Activated T-cell treated with anti-CD3 and anti-CD28 coated beads for 48 hours (primary cell): ENCODE results near the gene RHD.
"Not testable (repeated sequence)": the region's sequence is repeated elsewhere in the genome, so short reads cannot be mapped to it uniquely, and the experiment has no call there.

Source experiments
- DNase-seq: peaks from one replicate; pipeline ENCODE4 v3.0.0-alpha.2; 2020; ENCODE audit warnings: low read depth

Gene RHD

DNA sequence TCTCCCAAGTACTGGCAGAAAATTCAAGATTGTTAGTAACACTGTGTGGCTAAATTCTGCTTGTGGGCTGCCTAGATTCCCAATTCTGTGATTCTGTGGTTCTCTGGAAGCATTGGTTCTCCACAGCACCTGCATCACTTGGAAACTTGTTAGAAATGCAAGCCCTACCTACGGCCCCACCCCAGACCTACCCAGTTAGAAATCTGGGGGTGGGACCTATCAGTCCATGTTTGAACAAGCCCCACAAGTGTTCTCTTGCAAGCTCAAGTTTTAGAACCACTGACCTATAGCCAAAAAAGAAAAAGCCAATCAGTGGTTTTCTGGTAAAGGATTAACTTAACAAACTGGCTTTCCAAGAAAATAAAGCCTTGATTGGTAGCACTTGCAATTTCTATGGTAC is 35.9 kb downstream of the RHD start:
- not testable (repeated sequence) for DNase-seq

DNA sequence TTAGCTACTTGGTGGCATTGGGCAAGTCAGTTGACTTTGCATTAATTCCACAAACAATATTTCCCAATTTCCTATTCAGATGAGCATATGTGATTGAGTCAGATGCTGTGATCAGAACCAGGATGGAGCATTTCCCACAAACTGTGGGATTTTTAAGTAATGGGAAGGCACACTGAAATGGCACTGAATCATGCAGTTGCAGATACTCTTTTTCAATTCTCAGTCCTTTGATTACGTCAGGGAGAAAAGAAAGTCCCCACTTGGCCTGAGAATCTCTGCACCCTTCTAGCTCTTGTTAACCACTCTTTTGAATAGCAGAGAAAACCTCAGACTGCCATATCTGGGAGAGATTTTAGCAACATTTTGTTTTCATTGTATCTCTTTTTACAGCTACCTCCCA is 36.8 kb downstream of the RHD start:
- DNase-seq: not testable (repeated sequence)

DNA sequence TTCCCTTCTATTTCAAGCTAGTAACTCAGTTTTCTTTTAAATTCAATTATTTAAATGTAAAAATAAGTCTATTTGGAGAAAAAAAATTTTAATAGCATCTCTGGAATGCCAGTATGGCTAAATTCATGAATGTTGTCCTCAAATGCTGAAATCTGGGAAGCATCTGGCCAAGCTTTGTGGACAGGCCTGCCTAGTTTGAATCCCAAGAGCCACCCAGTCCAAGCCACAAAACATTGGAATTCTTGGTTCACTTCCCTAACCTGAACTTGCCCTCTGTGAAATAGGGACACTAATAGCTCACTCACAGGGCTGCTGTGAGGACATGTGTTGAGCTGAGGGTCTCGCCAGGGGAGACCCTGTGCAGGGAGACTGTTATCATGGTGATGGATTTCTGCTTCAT is 37.2 kb downstream of the RHD start:
- DNase-seq: not testable (repeated sequence)

DNA sequence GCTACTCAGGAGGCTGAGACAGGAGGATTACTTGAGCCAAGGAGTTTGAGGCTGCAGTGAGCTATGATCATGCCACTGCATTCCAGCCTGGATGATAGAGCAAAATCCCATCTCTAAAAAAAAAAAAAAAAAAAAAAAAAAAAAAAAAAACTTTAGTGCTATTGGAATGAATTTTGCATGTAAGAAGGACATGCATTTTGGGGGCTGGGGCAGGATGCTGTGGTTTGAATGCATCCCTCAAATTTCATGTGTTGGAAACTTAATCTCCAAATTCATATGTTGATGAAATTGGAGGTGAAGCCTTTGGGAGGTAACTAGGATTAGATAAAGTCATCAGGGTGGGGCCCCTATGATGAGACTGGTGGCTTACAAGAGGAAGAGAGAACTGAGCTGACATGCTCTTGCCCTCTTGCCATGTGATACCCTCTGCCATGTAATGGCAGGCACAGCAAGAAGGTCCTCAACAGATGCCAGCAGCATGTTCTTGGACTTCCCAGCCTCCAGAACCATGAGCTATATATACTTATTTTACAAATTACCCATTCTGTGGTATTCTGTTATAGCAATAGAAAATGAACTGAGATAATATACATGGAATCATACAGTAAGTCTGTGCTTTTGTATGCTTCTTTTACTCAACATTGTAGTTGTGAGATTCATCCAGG is 40.6 kb downstream of the RHD start:
- DNase-seq: not testable (repeated sequence)

DNA sequence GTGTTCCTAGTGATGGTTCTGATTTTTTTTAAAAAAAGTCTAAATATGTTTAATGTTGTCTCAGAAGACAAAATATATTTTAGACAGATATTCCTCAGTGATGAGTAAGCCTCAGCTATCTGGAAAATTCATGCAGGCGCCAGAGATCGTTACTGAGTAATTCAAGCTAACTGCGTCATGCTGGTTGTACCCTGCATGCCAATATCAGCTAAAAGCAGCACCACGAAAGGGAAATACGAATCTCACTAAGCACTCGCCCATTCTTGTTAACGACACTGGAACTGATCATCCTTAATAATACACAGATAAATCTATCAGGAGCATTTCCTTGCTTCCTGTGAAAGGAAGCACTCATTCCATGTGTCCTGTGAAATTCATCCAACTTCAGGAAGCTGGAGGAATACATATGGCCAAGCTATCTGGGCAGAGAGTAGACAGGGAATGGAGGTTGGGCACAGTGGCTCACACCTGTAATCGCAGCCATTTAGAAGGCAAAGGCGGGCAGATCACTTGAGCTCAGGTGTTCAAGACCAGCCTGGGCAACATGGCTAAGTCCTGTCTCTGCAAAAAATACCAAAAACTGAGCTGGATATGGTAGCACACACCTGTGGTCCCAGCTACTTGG is 48.1 kb downstream of the RHD start:
- not testable (repeated sequence) for DNase-seq

DNA sequence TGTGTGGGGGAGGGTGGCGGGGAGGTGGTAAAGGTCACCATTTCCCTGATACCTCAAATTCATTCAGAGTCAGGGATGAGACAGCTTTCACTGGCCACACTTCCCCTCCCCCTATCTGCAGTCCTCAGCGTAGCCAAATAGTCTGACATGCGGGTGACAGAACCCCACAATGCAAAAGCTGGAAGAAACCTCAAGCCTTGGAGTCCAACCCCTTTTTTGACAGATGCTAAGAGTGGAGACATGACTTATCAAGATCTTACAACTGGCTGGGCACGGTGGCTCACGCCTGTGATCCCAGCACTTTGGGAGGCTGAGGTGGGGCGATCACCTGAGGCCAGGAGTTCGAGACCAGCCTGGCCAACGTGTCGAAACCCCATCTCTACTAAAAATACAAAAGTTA is 49.8 kb downstream of the RHD start:
- DNase-seq: not testable (repeated sequence)

DNA sequence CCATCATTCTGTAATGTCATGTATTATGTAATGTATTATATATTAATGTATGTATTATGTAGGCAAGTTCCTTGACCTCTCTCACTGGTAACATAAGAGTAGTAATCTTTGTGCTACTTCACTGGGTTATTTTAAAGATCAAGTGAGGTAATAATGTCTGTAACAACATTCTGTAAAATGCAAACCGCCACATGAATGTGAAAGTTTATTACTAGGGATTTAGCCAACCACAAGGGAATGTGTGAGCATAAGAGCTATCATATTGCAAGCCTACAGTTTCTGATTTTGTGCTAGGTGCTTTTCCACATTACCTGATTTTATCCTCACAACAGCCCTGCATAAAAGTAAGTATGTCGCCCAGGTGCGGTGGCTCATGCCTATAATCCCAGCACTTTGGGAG is 52.1 kb downstream of the RHD start:
- DNase-seq: not testable (repeated sequence)

DNA sequence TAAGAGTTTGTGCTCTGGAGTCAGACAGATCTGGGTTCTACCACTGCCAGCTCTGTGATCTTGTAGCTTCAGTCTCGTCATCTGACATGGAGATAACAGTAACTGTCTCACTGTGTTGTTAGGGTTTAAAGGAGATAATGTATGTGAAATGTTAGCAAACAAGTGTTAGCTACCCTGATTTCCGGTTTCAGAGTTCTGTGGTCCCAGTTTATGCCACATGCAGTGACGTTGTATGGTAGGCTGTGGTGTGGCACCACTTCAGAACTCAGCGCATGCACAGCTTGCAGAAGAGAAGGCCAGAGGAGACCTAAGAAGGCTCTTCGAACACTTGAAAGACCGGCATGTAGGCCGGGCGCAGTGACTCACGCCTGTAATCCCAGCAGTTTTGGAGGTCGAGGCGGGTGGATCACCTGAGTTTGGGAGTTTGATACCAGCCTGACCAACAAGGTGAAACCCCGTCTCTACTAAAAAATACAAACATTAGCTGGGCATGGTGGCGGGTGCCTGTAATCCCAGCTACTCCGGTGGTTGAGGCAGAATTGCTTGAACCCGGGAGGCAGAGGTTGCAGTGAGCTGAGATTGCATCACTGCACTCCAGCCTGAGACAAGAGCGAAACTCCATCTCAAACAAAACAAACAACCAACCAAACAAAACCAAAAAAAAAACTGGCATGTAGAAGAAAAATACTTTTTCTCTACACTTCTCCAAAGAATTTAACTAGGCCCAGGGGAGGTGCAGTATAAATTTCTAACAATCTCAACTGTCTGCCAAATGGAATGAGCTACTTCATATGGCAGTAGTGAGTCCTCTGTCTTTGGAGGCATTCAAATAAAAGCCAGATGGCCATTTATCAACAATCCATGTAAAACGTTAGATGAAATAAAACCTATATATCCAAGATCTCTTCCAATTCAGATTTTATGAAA is 55.8 kb downstream of the RHD start:
- not testable (repeated sequence) for DNase-seq

DNA sequence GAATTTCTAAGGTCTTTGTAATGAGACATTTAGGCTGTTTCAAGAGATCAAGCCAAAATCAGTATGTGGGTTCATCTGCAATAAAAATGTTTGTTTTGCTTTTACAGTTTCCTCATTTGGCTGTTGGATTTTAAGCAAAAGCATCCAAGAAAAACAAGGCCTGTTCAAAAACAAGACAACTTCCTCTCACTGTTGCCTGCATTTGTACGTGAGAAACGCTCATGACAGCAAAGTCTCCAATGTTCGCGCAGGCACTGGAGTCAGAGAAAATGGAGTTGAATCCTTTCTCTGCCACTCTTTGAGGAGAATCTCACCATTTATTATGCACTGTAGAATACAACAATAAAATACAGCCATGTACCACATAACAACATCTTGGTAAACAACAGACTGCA is 56.5 kb downstream of the RHD start:
- DNase-seq: not testable (repeated sequence)

DNA sequence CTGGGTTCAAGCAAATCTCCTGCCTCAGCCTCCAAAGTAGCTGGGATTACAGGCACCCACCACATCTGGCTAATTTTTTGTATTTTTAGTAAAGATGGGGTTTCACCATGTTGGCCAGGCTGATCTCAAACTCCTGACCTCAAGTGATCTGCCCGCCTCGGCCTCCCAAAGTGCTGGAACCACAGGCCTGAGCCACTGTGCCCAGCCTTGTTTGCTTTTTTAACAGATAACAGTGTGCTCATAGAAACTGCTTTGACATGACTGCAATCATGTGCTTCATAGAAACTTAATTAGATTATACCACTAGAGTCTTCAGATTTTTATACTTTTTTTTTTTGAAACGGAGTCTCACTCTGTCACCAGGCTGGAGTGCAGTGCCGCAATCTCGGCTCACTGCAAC is 57.0 kb downstream of the RHD start:
- DNase-seq: not testable (repeated sequence)

DNA sequence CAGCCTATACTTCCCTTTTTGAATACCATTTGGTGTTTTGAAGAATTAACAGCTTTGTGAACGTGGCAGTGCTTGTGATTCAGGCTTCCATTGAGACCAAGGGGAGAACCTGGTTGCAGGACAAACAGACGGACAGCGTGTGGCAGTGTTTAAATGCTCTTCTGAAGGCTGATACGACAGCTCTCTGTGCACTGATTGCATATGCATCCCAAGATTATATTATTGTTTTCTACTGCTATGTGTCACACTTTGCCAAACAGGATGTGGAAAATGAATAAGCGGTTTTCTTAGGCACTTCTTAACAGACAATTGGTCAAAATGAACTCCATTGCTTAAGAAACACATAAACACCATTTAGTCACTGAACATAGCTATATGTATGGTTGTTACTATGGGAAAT is 57.6 kb downstream of the RHD start:
- not testable (repeated sequence) for DNase-seq

DNA sequence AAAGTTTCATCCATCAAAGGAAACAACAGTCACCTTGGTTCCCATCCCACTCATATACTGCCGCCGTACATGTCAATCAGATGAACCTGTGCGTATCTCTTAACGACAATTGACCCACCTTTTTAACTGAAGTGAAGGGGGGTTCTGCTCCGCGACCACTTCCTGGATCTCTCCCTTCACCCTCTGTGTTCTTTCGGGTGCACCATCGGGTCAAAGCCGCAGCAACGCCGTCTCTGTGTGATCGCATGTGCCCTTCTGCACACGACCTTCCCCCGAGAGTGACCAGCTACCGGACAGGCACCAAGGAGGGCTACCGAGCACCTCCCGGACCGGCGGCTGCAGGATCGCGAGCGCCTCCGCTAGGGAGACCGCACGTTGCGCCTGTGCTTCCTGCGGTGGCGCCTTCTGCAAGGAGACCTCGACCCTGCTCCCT is 64.6 kb downstream of the RHD start:
- DNase-seq: peak; percentile 17

DNA sequence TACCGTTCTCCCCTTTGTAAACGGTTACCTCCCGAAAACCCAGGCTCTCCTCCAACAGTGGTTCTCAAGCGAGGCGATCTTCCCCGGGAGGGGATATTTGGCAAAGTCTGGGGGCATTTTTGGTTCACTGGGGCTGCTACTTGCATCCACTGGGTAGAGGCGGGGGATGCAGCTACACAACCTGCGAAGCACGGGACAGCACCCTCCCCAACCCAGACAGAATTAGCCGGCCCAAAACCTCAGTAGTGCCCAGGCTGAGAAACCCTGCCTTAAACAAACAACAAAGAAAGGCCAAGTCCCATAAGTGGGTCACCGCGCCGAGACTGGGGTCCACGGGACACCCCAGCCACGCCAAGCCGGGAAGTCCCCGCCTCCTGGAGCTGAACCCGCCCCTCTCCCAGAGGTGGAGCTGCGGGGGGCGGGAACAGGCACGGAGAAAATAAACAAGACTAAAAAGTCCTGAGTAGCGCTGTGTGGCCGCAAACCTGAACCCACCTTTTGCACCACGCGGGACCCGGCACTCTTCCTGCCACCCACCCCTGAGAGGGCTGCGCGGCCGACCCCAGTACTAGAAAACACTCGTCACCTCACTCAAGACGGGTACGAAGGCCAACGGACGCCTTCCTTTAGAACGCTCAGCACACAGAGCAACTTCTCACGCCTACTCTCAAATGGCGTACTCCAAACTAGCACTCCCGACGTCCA is 65.3 kb downstream of the RHD start:
- DNase-seq: peak; percentile 12

DNA sequence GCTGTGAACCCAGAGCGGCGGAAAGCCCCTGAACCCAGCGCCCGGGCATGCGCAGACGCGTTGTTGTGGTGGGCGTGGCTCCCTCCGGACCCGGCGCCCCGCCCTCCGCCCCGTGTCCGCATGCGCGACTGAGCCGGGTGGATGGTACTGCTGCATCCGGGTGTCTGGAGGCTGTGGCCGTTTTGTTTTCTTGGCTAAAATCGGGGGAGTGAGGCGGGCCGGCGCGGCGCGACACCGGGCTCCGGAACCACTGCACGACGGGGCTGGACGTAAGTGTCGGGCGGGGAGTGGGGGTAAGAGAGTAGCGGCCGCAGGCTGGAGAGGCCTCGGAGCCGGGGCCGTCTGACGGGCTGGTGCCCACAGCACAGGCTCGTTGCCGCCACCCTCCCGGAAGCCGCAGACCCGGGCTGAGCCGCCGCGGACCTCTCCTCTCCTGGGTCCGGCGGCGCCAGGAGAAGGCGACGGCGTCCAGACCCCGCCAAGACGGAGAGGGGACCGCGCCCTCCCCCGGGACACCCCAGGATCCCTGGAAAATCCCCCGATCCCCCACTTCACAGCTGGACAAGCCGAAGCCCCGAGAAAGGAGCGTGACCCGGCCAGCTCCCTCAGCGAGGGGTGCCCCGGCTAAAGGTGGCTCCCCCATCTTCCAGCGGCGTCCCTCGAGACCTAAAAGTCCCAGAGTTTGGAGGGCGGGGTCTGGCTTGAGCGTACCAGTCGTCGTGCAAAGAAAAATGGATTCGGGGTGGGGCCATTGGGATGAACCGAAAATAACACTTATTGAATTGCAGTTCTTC is 66.1 kb downstream of the RHD start, which contains the start of gene TMEM50A:
Gene TMEM50A, plus strand, starts transcription at position 147 of the 794 bp plus-strand sequence. CDS start 2,153 bp downstream, outside the sequence.
- DNase-seq: peak; percentile 88

DNA sequence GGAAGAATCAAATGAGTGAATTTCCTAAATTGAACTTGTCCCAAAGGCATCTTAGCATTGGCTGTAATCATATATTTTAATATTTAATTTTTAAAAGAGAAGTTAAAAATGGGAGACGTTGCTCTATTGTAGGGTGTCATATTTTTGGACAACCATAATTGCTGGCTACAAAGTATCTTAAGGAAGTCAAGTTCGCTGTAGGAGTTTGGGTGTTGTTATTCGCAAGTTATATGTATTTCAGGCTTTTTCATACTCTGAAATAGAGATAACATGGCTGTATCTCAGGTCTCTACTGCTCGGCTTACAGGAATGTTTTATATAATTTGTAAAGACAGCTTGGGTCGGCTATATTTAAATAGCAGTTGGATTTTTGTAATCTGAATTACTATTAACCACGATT is 66.7 kb downstream of the RHD start:
- DNase-seq: no peak

DNA sequence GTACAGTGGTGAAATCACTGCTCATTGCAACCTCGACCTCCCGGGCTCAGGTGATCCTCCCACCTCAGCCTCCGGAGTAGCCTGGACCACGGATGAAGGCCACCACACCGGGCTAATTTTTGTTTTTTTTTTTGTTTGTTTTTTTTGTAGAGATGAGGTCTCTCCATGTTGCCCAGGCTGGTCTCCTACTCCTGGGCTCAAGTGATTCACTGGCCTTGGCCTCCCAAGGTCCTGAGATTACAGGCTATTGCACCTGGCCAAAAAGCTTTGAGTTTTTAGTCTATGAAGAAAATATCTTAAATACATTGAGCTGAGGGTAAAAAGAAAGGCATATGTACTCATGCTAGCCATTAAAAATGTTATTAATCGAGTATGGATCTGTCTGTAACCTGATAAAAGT is 69.4 kb downstream of the RHD start:
- no peak for DNase-seq

DNA sequence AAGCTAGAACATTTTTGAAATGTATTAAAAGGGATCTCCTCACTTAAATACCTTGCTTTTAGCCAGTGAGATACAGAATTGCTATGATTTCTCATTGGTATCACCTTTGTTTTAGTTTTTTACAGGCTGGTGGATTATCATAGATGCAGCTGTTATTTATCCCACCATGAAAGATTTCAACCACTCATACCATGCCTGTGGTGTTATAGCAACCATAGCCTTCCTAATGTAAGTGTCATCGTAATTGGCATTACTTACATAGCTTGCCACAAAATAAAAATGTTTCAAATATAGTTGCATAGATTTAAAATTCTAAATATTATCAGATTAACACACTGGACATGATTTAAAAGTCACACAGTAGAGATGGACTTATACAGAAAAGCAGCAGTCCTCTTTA is 70.5 kb downstream of the RHD start:
- no peak for DNase-seq

DNA sequence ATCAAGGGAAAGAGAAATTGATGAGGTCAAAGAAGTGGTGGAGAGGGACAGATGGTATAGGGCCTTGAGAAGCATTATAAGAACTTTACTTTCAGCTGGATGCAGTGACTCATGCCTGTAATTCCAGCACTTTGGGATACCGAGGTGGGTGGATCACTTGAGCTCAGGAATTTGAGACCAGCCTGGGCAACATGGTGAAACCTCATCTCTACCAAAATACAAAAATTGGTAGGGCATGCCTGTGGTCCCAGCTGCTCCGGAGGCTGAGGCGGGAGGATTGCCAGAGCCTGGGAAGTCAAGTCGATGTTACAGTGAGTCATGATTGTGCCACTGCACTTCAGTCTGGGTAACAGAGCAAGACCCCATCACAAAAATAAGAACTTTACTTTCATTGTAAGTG is 71.6 kb downstream of the RHD start:
- no peak for DNase-seq

DNA sequence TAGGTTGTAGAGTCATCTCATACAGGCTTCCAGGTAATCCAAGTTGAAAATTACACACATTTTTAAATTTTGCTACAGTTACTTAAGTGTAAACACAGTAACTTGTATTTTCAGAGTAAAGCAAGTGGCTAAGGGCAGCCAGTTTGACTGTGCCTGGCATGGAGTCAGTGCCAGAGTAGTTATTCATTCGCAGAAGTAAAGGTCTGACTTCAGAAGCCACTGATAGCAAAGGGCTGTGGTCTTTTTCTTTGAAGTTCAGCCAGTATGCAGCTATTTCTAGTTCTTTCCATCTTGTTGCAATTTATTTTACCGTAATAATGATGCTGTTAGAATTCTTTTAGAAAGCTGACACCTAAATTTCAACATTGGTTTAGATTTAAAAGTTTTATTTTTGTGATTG is 75.2 kb downstream of the RHD start:
- no peak for DNase-seq

DNA sequence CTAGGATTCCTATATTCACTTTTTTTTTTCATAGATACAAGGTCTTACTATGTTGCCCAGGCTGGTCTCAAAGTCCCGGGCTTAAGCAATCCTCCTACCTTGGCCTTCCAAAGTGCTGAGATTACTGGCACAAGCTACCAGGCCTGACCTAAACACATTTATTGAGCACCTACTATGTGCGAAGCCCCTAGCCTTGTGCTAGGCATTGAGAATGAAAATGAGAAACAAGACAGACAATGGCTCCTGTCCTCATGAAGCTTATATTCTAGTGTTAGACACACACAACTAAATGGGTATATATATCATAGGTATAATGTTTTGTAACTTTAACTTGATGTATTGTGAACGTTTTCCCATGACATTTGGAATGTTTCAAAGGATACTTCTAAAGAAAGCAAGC is 77.3 kb downstream of the RHD start:
- DNase-seq: no peak

DNA sequence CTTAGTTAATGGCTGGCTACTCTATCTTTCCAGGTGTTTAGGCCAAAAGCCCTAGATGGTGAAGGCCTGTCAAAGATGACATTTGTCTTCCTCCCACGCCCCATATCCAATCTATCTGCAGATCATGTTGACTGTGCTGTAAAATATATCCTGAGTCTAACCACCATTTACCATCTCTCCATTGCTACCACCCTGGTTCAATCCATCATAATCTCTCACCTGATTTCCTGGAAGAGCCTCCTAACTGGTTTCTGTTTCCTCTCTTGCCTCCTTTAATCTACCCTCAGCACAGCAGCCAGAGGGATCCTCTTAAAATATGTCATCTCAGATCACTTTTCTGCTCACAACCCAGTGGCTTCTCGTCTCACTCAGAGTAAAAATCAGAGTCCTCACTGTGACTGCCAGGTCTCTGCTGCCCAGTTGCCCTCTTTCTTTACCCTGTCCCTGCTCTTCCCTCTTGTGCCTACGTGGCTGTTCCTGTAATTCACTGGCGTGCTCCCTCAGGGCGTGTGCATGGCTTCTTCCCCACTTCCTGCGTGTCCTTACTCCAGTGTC is 83.6 kb downstream of the RHD start:
- no peak for DNase-seq
